DMS 273 (cell line): ENCODE data around the gene SLC26A3.

ENCODE experiments used
- DNase-seq: peaks from one replicate; lab custom pipeline; 2025; ENCODE audit not compliant: unreplicated experiment; lab: John Stamatoyannopoulos, UW

Gene SLC26A3

GRCh38 chr7:107751113-107751512 lies 51.9 kb downstream of the SLC26A3 start:
- DNase-seq = no peak

- DNase-seq = no peak
These were observed 57.0 kb downstream of the SLC26A3 start for GRCh38 chr7:107746006-107746405.

DNA sequence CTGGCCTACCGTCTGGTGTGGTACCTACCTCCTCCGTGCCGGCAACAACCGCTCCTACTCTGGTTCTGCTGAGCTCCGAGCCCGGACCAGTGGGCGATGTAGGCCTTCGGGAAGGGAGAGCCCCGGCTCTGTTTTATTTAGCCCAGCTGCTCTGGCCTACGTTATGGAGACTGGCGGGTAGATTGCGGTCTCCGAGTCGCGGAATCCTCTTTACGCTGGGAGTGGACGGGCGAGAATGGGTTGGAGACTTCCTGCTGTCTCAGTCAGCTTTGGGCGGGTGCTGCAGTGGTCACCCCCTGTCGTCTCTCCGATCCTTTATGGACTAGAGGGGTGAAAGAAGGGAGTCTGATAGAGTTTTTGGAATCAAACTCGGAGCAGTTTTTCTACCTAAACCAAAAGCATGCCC lies 58.7 kb downstream of the SLC26A3 start:
- DNase-seq = no peak

- peak; percentile 99 for DNase-seq
These were observed 59.3 kb downstream of the SLC26A3 start, which contains the start of gene CBLL1 for GRCh38 chr7:107743567-107744344. Gene CBLL1 (plus strand): TSS chr7:107744142. CDS start chr7:107744164, 22 bp downstream.

DNA sequence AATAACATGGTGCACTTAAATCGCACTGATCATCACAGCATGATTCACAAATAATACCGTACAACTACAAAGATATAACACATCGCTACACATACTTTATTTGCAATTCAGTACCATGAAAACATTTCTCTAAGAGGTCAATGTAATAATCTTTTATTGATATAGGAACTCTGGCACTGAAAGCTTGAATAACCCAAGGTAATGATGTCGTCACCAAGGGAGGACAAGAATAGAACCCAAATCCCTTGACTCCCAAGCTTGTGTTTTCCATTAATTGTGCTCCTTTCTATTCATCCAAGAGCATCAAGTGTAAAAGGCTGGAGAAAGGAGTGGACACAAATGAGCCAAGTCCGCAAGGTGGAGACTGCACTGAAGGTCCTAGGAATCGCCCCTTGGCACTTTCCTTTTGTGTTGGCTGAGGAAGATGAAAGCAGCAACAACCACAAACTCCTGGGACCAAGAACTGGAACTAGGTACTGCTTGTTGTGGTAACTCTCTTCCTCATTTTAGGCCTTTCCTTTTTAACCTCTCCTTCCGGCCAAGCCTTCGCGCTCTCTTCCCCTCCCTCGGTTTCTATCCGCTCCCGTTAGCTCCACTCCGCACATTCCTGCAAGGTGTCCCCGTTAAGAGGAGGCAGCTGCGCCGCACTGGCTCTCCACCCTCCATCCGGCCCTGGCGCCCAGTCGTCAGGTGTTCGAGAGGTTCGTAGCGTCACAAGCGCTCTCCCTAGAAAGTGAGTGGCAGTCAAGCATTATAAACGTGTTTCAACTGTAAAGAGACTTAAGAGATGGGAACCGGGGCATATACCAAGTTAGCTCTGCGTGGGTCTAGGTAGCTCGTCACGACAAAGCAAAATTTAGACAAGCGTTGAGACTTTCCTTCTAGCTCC lies 60.1 kb downstream of the SLC26A3 start:
- peak; percentile 94 for DNase-seq

GRCh38 chr7:107728276-107728675 lies 74.7 kb downstream of the SLC26A3 start:
- no peak for DNase-seq

- DNase-seq = peak; percentile 8
These were observed 76.5 kb downstream of the SLC26A3 start for GRCh38 chr7:107726356-107727130.

GRCh38 chr7:107725138-107725740 lies 77.8 kb downstream of the SLC26A3 start:
- peak; percentile 83 for DNase-seq

DNA sequence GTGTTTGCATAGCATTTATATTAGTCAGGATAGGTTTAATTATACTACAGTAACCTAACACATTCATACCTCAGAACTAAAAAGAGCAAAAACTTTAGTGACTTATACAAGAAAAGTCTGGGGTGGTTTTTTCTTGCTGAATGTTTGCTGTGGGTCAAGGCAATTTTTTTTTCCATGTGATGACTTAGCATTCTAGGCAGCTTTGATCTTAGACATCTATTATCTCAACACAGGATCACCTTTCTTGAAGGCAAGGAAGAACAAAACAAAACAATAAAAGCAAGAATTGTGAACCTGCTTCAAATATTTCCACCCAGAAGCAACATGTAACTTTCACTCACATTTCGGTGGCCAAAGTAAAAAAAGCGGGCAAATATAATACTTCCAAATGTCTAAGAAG lies 79.8 kb downstream of the SLC26A3 start:
- no peak for DNase-seq

DNA sequence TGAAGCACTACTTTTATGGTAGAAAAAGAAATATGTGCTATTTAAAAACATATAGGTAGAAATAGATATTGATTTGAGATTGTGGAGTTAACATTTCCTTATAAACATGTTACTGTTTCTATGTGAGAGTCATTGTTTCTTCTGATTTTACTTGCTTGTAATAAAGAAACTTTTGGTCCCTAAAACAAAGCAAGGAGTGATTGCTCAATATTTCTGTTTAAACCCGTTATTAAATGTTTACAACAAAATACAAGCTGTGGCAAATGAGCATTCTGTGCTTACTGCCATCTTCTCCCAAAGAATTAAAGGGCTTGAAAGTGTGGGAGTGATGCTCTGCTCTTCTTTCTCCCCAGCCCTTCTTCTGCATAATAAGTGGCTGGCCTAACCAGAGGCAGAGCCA lies 81.7 kb downstream of the SLC26A3 start:
- DNase-seq = no peak

DNA sequence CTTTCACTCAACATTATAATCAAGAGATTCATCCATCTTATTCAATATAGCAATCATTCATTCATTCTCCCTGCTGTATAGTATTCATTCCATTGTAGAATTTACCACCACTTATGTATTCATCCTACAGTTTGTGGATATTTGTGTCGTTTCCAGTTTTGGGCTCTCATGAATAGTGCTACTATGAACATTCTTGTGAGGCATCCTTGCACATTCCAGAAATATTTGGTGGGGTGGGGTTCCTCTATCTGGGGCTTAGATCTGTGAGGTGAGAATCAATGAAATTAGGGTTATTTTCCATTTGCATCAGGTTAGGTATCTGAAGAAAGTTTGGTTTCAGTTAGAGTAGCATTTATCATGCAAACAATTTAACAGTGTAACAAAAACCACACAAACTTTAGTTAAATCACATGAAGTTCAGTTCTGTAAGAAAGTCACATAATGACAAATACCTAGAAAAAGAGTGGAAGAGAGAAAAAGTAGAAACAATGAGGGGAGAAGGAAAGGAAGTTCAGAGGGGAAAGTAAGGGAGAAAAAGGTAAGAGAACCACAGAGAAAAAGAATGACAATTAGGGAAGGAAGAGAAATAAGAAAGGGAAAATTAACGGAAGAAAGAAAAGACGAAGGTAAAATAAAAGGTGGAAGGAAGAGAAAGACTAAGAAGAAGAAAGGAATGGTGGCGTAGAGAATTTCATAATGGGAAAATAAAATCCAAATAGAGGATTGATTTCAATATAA lies 84.4 kb downstream of the SLC26A3 start:
- DNase-seq = no peak

DNA sequence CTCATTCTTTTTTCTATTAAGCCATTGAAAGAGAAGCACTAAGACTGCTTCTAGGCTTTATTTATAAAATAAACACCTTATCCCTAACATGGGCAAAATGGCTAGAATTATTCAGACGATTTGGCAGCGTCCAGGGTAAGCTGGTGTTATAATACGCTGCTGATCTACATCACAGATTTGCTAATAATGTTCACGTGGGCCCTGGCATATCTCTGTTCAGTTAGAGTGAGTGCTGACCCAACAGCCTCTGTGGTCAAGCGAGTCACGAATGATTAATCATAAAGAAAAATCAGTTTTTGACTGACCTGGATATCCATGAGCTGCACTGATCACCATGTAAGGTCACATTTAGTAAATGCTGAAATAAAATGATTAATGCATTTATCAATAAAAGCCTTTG lies 87.5 kb downstream of the SLC26A3 start:
- no peak for DNase-seq
